Measurements from ENCODE around the gene SLC25A25.
"Not testable (repeated sequence)": the region's sequence is repeated elsewhere in the genome, so short reads cannot be mapped to it uniquely, and the experiment has no call there.

Gene SLC25A25

DNA sequence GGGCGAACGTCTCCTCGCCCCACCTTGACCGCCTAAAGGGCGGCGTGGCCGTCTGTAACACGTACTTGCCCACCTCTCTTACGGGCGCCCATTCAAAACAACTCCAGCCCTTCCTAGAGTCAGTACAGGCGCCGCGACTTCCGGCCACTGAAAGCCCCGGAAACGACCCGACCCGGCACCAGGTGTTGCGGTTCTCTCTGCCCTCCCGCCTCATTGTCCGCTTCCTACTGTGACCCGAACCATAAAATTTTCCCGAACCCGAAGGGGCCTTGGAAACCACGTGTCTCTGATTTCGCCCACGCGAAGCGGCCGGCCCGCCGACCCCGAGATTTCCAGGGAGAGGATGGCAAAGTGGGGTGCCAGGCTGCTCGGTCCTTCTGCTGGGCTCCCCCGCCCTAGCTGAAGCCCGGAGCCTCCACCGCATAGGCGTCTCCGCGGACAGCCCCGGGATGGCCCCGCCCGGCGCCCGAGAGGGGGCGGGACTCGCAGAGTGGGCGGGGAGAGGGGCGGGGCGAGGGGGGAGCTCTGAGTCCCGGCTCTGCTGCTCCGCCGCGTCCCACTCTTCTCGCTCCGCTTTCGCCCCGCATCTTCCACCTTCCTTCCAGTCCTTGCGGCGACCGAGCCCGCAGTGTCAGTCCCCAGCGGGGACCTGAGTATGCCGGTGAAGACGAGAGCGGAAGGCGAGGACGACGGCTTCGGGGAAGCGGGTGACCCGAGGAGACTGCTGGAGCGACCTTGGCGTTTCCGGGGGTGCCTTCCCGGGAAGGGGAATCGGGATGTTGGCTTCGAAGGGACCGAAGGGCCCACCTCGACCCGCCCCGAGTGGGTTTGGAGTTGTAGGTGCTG lies 60.2 kb downstream of the SLC25A25 start:
- peak; percentile 80 for DNase-seq

DNA sequence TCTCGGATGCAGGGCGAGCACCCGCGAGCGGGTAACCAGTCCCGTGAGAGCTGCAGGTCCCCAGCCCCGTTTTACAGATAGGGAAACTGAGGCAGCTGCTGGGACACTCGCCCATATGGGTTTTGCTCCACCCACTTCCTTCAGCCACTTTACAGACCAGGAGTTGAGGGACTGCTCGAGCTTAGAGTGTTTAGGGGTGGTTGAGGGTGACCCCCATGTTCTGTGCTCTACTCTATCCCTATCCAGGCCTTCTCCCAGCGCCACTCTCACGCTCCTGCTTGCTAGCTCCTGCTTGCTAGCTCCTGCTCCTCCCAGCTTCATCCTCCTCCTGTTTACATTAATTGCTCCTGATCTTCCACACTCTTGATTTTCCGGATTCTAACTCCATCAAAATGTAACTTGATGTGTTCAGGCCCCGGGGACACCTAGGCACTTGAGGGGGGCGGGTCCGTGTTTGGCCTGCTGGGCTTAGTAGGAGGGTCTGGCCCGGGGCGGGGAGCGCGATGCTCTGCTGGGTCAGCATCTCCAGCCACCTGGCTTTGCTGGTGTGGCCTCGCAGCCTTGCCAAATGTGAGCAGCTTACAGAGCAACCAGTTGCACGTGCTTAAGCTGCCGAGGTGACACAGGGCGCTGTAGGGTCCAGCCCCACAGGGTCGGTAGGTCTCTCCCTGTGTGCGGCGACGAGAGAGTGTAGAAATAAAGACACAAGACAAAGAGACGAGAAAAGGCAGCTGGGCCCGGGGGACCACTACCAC lies 61.0 kb downstream of the SLC25A25 start:
- no peak for DNase-seq

DNA sequence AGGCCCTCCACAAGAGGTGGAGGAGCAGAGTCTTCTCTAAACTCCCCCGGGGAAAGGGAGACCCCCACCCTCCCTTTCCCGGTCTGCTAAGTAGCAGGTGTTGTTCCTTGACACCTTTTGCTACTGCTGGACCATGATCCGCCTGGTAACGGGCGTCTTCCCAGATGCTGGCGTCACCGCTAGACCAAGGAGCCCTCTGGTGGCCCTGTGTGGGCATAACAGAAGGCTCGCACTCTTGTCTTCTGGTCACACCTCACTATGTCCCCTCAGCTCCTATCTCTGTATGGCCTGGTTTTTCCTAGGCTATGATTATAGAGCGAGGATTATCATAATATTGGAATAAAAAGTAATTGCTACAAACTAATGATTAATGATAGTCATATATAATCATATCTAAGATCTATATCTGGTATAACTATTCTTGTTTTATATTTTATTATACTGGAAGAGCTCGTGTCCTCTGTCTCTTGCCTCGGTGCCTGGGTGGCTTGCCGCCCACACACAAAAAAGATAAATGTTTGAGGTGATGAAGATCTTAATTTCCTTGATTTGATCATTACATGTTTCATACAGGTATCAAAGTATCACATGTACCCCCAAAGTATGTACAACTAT lies 62.1 kb downstream of the SLC25A25 start:
- peak; percentile 49 for DNase-seq

DNA sequence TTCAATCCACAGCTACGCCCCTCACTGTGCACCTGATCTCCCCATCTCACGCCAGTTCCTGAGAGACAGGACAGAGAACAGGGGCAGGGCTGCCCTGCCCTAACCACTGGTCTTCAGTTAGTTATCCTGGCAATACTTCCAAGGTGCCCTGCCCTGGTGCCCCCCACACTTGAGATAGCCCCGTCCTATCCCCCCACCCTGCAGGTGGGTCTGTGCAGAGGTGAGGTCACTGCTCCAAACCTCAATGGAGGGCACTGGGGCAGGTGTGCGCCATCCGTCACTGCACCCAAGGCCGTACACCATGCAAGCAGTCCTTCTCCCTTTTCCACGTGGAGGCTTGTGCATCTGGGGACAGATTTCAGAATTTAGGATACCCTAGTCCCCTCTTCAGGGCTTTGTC lies 62.6 kb downstream of the SLC25A25 start:
- not testable (repeated sequence) for DNase-seq

DNA sequence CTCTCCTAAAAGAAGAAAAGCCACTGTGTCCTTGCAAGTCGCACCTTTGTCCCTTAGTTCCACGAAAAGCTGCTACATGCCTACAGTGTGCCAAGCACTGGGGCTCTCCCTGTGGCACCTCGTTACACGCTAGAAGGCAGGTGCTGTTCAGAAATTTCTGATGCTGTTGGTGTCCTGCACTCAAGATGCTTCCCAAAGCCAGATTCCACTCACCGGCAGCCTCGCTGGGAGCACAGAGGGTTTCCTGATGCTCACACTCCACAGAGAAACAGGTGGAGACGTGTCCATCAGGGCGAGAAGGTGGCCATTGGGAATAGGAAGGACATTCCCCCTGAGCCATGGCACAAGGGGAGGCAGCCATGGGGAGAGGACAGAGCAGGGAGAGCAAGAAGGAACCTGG lies 63.3 kb downstream of the SLC25A25 start:
- not testable (repeated sequence) for DNase-seq

DNA sequence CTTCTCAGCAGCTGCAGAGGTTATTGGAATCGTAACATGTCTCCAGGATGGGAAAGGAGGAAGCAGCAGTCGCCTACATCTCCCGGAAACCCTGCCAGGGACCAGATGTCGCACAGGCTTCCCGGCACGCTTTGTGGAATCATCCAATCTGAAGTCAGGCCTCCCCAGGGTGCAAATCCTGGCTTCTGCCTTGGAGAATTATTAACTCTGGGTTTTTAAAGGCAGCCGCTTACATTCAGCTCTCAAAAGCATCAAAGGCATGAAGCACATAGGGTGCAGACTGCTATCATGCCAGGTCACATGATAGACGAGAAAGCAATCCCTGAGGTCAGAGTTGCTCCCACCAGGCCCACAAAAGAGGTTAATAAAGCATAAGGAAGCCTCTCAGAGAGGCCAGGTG lies 64.1 kb downstream of the SLC25A25 start:
- DNase-seq, result not testable (repeated sequence)

DNA sequence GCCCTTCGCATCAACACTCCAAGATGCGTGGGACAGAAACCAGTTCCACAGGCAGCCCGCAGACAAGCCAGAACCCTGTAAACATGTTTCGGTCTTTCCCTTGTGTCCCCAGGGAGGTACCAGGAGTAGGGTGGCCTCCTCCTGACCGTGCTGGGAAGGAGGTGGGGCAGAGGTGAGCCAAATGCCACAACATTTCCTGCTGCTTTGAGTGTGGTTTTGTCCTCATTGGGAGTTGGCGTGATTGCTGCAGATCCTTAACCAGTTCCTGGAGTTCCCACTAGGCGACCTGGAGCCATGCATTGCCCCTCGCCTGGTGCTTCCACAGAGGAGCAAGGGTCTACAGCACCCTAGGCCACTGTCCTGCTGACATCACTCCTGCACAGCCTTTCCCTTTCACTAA lies 67.5 kb downstream of the SLC25A25 start:
- not testable (repeated sequence) for DNase-seq

DNA sequence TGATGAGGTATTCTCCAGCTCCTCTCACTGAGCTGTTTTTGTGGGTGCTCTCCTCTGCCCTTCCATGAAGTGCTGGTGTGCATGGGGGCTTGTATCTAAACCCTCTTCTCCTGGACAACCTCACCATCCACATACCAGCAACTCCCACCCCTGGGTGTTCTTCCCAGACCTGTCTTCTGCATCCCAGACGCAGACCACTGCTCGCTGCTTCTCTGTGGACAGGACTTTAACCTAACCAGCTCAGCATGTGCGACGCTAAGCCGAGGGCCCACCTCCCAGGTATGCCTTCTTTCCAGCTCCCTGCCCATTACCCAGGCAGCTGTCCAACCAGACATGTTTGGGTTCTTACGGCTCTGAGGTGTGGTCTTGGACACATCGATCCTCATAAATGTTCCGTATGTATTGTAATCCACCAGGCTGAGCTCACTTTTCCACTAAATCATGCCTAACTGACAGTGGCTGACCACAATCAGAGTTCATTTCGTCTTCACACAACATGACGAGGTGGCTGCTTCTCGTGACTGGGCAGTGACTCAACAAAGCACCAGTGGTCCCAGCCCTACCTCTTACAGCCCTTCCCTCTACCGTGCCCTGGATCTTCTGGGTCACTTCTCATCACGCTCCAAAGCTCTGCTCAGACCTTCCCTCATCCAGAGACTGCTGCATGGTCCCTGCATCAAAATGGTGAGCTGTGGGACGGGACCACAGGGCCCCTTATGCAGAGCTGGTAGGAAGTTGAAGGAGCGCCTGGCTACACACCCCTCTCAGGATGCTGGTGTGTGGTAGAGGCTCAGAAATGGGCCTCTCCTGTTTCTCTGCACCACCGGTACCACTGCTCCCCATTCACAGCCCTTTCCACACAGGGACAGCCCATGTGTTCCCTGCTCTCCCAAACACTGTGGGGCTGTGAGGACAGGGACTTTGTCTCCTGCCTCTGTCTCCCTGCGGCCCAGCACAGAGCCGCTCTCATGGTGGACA lies 69.1 kb downstream of the SLC25A25 start:
- no peak for DNase-seq

DNA sequence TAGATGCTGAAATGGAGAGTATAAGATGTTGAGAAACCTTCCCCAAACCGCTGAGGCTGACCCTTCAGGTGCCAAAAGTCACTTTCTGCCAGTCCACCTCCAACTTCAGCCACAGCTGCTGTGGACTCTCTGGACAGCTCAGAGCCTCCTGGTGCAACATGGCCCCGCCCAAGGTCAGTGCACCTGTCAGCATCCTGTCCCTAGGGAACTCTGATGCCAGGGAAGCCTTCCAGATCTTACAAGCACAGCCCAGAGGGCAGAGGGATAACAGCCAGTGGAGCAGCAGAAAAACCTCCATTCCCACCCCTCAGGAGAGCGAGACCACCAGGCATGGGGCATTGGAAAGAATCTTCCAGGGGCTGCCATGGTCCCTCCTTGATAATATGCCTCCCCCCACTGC lies 70.0 kb downstream of the SLC25A25 start:
- no peak for DNase-seq

DNA sequence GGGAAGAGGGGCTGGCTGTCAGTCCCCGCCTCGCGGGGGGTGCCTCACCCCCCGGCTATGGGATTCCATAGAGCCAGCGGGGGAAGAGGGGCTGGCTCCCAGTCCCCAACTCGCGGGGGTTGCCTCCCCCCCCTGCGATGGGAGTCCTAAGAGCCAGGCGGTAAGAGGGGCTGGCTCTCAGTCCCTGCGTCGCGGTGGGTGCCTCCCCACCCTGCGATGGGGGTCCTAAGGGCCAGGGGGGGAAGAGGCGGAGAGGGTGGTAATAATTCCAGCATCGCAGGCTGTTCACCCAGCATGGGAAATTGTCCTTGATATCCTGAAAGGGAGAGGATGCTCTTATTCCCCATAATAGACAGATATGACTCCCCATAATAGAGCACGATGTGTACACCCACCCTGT lies 71.6 kb downstream of the SLC25A25 start:
- no peak for DNase-seq

DNA sequence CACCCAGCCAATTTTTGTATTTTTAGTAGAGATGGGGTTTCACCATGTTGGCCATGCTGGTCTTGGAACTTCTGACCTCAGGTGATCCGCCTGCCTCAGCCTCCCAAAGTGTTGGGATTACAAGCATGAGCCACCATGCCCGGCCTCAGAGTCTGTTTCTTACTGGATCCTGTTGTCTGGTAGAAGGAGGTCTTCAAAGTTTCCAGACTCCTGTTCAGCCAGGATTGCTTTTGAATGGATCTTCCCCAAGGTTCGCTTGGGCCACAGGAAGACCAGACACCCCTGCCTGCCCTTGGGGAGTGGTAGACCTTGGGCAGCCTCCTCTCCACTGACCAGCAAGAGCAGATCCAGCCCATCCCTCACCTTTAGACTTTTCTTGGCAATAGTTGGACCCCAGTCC lies 73.6 kb downstream of the SLC25A25 start:
- DNase-seq, result no peak

DNA sequence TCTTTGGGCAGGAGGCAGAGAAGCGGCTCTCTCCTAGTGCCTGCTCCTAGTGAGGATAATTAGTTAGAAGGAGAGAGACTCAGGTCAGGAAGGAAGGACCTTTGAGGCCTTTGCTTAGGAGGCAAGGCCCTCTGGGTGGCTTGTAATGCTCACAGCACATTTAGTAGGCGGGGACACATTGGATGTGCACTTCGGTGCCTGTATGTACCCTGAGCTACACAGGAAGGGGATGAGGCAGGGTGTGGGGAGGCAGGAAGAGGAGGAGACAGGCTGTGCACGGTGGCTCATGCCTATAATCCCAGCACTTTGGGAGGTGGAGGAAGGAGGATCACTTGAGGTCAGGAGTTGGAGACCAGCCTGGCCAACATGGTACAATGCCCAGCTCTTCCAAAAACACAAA lies 74.0 kb downstream of the SLC25A25 start:
- DNase-seq, result no peak

DNA sequence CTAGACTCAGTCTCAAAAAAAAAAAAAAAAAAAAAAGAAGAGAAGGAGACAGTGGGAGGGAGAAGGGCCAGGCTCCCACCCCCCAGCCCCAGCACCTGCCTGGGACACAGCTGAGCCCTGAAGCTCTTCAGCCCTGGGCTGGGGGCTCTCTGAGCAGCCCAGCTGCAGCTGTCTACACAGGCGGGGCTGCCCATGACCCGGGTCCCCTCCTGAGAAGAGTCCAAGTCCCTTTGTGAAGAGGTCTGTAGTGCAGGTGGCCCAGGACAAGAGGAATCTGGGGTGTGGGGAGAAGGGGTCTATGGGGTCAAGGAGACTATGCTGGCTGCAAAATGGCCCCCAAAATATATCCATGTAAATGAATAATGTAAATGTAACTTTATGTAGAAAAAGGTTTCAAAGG lies 74.6 kb downstream of the SLC25A25 start:
- DNase-seq, result no peak

DNA sequence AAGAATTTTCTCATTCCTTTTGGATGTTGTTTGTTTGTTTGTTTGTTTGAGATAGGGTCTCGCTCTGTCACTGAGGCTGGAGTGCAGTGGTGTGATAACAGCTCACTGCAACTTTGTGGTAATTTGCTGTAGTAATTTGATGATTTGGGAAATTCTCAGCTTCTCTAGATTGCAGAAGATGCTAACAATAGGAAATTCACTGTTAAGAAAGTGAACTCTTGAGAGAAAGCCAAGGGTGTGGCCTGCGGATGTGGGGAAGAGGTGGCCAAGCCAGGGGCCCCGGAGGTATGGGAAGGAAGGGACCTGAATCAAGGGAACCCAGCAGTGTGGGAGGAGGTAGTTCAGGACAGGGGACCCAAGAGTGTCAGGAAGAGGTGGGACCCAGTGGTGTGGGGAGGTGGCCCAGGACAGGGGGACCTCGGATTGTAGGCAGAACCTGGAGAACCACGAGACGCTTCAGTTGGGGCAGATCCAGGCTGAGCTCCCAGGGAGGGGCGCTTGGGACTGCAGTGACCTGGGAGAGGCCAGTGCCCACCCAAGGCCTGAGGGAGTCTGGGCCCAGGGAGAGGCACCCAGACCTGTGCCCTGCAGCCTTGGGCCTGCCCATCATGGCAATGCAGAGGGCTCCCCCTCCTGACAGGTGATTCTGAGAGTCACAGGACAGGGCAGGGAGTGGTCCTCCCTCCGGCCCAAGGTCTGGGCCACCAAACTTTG lies 75.7 kb downstream of the SLC25A25 start:
- DNase-seq, result no peak

DNA sequence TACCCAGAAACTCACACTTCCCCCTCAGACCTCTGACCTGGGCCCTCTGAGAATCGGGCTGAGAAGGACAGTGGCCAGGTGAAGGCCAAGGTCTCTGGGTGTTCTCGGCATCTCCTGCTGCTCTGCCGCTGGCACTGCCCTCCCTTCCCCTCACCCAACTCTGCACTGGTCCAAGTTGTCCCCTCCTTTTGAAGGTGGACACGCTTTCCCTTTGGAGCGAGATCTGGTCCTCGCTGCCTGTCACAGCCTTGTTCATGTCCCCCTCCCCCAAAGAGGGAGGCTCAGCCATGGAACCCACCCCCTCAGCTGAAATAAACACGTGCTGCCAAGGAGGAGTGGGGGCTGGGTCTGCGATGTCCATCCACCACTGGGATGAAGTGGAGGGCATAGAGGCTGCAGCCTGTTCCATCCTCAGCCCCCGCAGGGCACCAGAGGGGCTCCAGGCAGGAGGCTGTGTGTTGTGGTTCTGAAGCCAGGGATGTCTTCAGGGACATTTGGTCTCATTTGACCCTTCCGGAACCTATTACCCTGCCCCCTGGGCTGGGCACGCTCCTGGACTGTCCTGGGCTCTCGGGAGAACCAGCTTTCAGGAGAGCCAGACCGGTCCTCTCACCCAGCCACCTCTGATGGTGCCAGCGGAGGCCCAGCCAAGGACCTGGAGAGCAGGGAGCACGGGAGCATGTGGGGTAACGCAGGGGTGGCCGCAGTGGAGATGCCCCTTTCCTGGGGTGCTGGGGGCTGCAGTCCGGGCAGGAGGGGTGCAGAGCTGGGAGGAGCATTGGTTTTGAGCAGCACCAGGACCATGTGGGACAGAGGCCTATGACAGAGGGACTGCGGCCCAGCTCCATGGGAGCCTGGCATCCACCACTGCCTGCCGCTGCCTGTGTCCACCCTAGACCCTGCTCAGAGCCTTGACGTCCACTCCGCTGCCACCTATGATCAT lies 76.5 kb downstream of the SLC25A25 start:
- DNase-seq, result no peak

DNA sequence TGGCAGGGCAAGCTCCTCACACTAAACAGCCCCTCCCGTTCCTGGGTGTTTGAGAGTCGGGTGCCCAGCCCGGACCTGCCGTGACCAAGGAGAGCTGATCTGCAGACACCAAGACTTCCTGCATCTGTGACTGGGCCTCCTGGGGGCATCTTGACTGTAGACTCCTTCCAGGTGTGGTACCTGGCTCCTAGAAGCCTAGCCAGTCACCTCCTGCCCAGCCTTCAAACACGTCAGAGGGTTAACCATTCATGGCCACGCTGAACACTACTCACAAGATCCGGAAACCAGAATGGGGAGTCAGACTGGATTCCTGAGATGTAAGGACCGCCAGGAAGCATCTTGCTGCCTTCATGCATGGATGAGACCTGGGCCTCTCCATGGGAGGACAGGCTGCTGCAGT lies 77.5 kb downstream of the SLC25A25 start:
- DNase-seq, result no peak

DNA sequence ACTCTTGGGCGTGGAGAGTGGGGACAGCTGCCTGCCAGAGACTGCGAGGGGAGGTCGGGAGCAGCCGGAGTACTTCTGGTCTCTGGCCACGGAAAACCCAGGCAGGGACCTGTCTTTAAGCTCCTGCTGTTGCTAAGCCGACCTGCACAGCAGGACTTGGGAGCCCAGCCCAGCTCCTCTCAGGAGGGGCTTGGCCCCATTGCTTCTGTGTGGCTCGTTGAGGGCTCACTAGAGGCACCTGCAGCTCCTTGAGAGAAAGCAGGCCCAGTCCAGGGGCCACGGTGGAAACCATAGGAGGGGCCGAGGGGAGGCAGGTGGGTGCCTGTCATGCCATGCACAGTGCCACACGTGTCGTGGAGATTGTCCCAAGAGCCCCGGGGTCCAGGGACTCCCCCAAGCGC lies 77.9 kb downstream of the SLC25A25 start:
- no peak for DNase-seq

DNA sequence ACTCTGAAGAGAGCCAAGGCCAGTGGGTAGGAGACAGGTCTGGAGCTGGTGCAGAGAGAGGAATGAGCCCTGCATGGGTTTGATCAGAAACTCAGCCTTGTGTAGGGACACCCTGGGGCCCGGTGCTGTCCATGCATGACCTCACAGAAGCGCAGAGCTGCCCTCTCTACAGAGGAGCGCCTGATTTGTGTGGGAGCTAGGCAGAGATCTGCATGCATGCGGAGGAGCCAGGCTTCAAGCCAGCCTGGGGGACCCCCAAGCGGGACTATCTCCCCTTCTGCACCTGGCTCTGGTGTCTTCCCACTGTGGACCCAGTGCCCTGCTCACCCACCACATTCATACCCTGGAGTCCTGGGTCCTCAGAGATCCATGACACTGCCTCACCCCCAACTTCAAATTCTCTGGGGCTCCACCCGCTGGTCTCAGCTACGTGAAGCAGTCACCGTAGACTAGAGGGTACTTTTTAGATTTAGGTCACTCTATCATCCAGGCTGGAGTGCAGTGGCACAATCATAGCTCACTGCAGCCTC lies 78.6 kb downstream of the SLC25A25 start:
- DNase-seq, result no peak

DNA sequence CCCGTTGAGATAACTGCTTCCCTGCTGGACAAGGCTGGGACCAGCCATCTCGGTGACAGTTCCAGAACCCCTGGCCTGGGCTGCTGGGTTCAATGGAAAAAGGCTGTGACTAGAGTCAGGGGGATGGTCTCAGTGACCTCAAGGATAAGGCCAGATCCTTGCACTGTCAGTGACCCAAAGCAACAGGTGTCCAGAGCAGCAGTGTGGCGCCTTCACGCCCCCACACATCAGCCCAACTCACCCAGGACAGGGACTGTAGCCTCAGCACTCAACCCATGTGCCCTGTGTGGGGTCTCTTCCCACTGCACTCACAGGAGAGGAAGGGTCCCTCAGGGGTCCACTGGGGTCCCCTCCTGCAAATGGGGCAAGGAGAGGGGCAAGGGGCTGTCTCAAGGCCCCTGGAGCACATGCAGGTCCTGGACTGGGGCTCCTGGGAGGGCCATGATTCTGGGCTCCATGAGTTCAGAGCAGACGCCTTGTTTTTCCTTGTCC lies 80.5 kb downstream of the SLC25A25 start:
- DNase-seq, result no peak

DNA sequence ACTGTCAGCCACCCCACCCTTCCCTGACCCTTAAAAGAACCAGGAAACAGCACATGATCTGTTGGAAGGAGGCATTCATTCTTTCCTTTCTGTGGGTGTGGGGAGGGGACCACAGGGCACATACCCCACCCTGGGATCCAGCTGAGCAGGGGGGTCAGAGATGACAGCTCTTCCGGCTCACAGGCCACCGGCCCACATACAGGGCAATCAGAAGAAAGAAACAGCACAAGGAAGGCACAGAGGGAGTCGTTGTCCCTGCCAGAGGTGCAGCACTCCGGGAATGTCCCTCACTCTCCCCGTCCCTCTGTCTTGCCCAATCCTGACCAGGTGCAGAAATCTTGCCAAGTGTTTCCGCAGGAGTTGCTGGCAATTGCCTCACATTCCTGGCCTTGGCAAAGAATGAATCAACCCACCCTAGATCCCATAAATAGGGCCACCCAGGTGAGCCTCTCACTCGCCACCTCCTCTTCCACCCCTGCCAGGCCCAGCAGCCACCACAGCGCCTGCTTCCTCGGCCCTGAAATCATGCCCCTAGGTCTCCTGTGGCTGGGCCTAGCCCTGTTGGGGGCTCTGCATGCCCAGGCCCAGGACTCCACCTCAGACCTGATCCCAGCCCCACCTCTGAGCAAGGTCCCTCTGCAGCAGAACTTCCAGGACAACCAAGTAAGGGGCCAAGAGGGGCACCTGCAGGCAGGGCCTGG lies 81.1 kb downstream of the SLC25A25 start, which contains the start of gene LCN2:
LCN2 (plus strand) TSS at position 453 of the 701 bp plus-strand sequence; CDS start at position 526, 73 bp downstream.
- DNase-seq, result no peak
